ENCODE measurements around the gene RIMBP2.

- TF ChIP-seq CTCF (IDR thresholded peaks at IDR 0.05; ENCODE audit: borderline replicate concordance, extremely low read depth, low read length, poor library complexity, severe bottlenecking) (no peak), EZH2 (IDR thresholded peaks at IDR 0.05; ENCODE audit: borderline replicate concordance, low read depth, low read length, severe bottlenecking) (no peak)
Measured at GRCh38 chr12:130501821-130502220, 214.3 kb downstream of the RIMBP2 start.
